Uterus (tissue), 2 donors: ENCODE measurements around the gene SIAH2.

Source experiments
- POLR2A ChIP-seq, 2 donors: fragments of 450-650 bp; IDR thresholded peaks; one replicate each; pipeline ENCODE4 v1.6.1; 2016; ENCODE audit warnings: antibody characterized with exemption in 2 of 2, mild to moderate bottlenecking in 1 of 2, moderate library complexity in 1 of 2
- TF ChIP-seq, protein P1 (sequence below), 4 experiments: fragments of 200-600 bp in 2 of 4; fragments of 450-650 bp in 2 of 4; sonication (generic) in 2 of 4; IDR thresholded peaks; one replicate each; pipeline ENCODE4 v1.5.1; 2016 to 2019; ENCODE audit warnings: antibody characterized with exemption in 4 of 4, mild to moderate bottlenecking in 2 of 4, moderate library complexity in 1 of 4

DNA sequence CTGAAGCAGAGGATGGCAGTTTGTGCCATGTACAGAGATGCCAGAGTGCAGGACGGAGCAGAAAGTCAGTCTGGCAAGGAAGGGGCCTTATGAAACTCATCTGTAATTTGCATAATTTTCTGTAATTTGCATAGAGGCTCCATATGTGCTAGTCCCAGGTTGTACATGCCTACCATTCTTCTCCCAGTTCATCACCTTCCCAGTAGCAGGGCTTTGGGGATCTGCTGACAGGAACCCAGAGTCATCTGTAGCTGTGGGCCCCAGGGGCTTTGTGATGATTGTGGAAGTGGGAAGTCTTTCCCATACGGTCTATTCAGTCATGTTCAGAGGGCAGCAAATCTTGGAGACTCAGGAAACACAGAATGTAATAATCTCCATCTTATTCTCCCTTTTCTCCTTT is 42.4 kb upstream of the SIAH2 start:
- TF ChIP-seq, protein P1, sequence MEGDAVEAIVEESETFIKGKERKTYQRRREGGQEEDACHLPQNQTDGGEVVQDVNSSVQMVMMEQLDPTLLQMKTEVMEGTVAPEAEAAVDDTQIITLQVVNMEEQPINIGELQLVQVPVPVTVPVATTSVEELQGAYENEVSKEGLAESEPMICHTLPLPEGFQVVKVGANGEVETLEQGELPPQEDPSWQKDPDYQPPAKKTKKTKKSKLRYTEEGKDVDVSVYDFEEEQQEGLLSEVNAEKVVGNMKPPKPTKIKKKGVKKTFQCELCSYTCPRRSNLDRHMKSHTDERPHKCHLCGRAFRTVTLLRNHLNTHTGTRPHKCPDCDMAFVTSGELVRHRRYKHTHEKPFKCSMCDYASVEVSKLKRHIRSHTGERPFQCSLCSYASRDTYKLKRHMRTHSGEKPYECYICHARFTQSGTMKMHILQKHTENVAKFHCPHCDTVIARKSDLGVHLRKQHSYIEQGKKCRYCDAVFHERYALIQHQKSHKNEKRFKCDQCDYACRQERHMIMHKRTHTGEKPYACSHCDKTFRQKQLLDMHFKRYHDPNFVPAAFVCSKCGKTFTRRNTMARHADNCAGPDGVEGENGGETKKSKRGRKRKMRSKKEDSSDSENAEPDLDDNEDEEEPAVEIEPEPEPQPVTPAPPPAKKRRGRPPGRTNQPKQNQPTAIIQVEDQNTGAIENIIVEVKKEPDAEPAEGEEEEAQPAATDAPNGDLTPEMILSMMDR (IDR thresholded peaks at IDR 0.05): no peak
- TF ChIP-seq POLR2A (IDR thresholded peaks at IDR 0.05): no peak
